ENCODE measurements around the gene SPON2. TPM values are rescaled to one million over a fixed set of nuclear protein-coding genes. Genes with fewer than 3 reads are reported as not detected.

Gene SPON2
- total RNA-seq, 2 experiments from 2014 or later, result 8.4 to 35.3 TPM

- POLR2A ChIA-PET, result no interaction called here
- Histone ChIP-seq H3K36me3 (ENCODE audit: insufficient read depth, low read length) (no peaks in the 10 kb centered on the region), H3K9me2 (ENCODE audit: insufficient read depth, low read length) (no peaks in the 10 kb centered on the region), H4K20me1 (ENCODE audit: insufficient read depth, low read length) (no peaks in the 10 kb centered on the region), H3K27ac (ENCODE audit: low read depth, low read length, poor library complexity, severe bottlenecking) (no peak overlapping the region), H3K4me2 (ENCODE audit: low read length) (no peak overlapping the region), H3K9me3 (ENCODE audit: low read length) (no peaks in the 10 kb centered on the region), H3K4me1 (ENCODE audit: insufficient read depth, low read length, poor library complexity, severe bottlenecking) (no peaks in the 10 kb centered on the region), H3K79me2 (ENCODE audit: insufficient read depth, low read depth, low read length) (no peaks in the 10 kb centered on the region), H2AFZ (ENCODE audit: low read length) (no peak overlapping the region), H3K4me3 (ENCODE audit: low read depth, low read length, poor library complexity, severe bottlenecking) (no peak overlapping the region)
- CTCF ChIA-PET (ENCODE audit: unreplicated experiment), result no interaction called here
- no peak for DNase-seq (ENCODE audit: low spot score)
- no TSS peak for BruUV-seq (replicated peaks)
- no peak for TF ChIP-seq EZH2phosphoT487 (IDR thresholded peaks at IDR 0.05; ENCODE audit: borderline replicate concordance, low read depth, low read length)
- TF ChIP-seq, protein P1, sequence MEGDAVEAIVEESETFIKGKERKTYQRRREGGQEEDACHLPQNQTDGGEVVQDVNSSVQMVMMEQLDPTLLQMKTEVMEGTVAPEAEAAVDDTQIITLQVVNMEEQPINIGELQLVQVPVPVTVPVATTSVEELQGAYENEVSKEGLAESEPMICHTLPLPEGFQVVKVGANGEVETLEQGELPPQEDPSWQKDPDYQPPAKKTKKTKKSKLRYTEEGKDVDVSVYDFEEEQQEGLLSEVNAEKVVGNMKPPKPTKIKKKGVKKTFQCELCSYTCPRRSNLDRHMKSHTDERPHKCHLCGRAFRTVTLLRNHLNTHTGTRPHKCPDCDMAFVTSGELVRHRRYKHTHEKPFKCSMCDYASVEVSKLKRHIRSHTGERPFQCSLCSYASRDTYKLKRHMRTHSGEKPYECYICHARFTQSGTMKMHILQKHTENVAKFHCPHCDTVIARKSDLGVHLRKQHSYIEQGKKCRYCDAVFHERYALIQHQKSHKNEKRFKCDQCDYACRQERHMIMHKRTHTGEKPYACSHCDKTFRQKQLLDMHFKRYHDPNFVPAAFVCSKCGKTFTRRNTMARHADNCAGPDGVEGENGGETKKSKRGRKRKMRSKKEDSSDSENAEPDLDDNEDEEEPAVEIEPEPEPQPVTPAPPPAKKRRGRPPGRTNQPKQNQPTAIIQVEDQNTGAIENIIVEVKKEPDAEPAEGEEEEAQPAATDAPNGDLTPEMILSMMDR (conservative IDR thresholded peaks at IDR 0.05; ENCODE audit: low read length), result no peak
- intact Hi-C loops (cut with micrococcal nuclease; ENCODE audit: unreplicated experiment), result no loop called here
Measured at GRCh38 chr4:1124818-1125217, 47.6 kb downstream of the SPON2 start.

- BruUV-seq (replicated peaks), result no TSS peak
- intact Hi-C loops (cut with micrococcal nuclease; ENCODE audit: unreplicated experiment), result no loop called here
- no peak for TF ChIP-seq EZH2phosphoT487 (IDR thresholded peaks at IDR 0.05; ENCODE audit: borderline replicate concordance, low read depth, low read length)
- H3K36me3 ChIP-seq (ENCODE audit: insufficient read depth, low read length), result no peaks in the 10 kb centered on the region
- H3K4me2 ChIP-seq (ENCODE audit: low read length), result no peak overlapping the region
- no peak overlapping the region for H3K27ac ChIP-seq (ENCODE audit: low read depth, low read length, poor library complexity, severe bottlenecking)
- H3K4me1 ChIP-seq (ENCODE audit: insufficient read depth, low read length, poor library complexity, severe bottlenecking), result no peaks in the 10 kb centered on the region
- H3K4me3 ChIP-seq (ENCODE audit: low read depth, low read length, poor library complexity, severe bottlenecking), result no peak overlapping the region
- no peaks in the 10 kb centered on the region for H4K20me1 ChIP-seq (ENCODE audit: insufficient read depth, low read length)
- no peaks in the 10 kb centered on the region for H3K9me2 ChIP-seq (ENCODE audit: insufficient read depth, low read length)
- POLR2A ChIA-PET, result no interaction called here
- H2AFZ ChIP-seq (ENCODE audit: low read length), result no peak overlapping the region
- DNase-seq (ENCODE audit: low spot score), result no peak
- H3K79me2 ChIP-seq (ENCODE audit: insufficient read depth, low read depth, low read length), result no peaks in the 10 kb centered on the region
- H3K9me3 ChIP-seq (ENCODE audit: low read length), result no peaks in the 10 kb centered on the region
- CTCF ChIA-PET (ENCODE audit: unreplicated experiment), result interaction anchor here (1.0 kb wide), 1 partner anchor 8 kb away, joined by 4 read pairs; no protein-coding TSS in a partner anchor
Measured at GRCh38 chr4:1122505-1122904, 49.9 kb downstream of the SPON2 start.

Small RNA genes within 50 kb of the gene (small RNA-seq; reads per million reads assigned to genes)
- not detected for gene RF00554

Other genes with a start within 250 kb of the SPON2 start
- gene GAK, start 240.3 kb downstream of the SPON2 start, total RNA-seq (2014; rRNA removed; shearing (Covaris generic)), result 77.5 and 86.1 TPM in 2 replicates
- 107 and 111 TPM in 2 replicates for gene GAK, start 240.3 kb downstream of the SPON2 start, total RNA-seq (2022)
- gene TMEM175, start 240.1 kb downstream of the SPON2 start, total RNA-seq (2014; rRNA removed; shearing (Covaris generic)), result 7.1 and 12.5 TPM in 2 replicates
- gene TMEM175, start 240.1 kb downstream of the SPON2 start, total RNA-seq (2022), result 31.9 and 33.1 TPM in 2 replicates
- gene DGKQ, start 199.0 kb downstream of the SPON2 start, total RNA-seq (2014; rRNA removed; shearing (Covaris generic)), result 8.6 and 11.3 TPM in 2 replicates
- gene DGKQ, start 199.0 kb downstream of the SPON2 start, total RNA-seq (2022), result 13.0 and 15.2 TPM in 2 replicates
- 9.3 and 15.7 TPM in 2 replicates for gene IDUA, start 185.5 kb downstream of the SPON2 start, total RNA-seq (2014; rRNA removed; shearing (Covaris generic))
- 10.4 and 12.3 TPM in 2 replicates for gene IDUA, start 185.5 kb downstream of the SPON2 start, total RNA-seq (2022)
- gene SLC26A1, start 179.2 kb downstream of the SPON2 start, total RNA-seq (2014; rRNA removed; shearing (Covaris generic)), result not detected in 2 replicates
- 0.30 TPM in 1 of 2 replicates, not detected in the other for gene SLC26A1, start 179.2 kb downstream of the SPON2 start, total RNA-seq (2022)
- 1.4 and 1.8 TPM in 2 replicates for gene FGFRL1, start 161.0 kb downstream of the SPON2 start, total RNA-seq (2014; rRNA removed; shearing (Covaris generic))
- 2.7 and 3.1 TPM in 2 replicates for gene FGFRL1, start 161.0 kb downstream of the SPON2 start, total RNA-seq (2022)
- not detected in 2 replicates for gene RNF212, start 59.0 kb downstream of the SPON2 start, total RNA-seq (2014; rRNA removed; shearing (Covaris generic))
- gene RNF212, start 59.0 kb downstream of the SPON2 start, total RNA-seq (2022), result not detected in 2 replicates
- 286 and 311 TPM in 2 replicates for gene CTBP1, start 76.5 kb upstream of the SPON2 start, total RNA-seq (2014; rRNA removed; shearing (Covaris generic))
- gene CTBP1, start 76.5 kb upstream of the SPON2 start, total RNA-seq (2022), result 228 and 238 TPM in 2 replicates
- gene MAEA, start 117.3 kb upstream of the SPON2 start, total RNA-seq (2014; rRNA removed; shearing (Covaris generic)), result 52.5 and 53.2 TPM in 2 replicates
- 59.3 and 64.2 TPM in 2 replicates for gene MAEA, start 117.3 kb upstream of the SPON2 start, total RNA-seq (2022)
- 13.2 and 17.9 TPM in 2 replicates for gene UVSSA, start 174.6 kb upstream of the SPON2 start, total RNA-seq (2014; rRNA removed; shearing (Covaris generic))
- 43.2 and 45.0 TPM in 2 replicates for gene UVSSA, start 174.6 kb upstream of the SPON2 start, total RNA-seq (2022)
- gene NKX1-1, start 233.9 kb upstream of the SPON2 start, total RNA-seq (2014; rRNA removed; shearing (Covaris generic)), result not detected in 2 replicates
- gene NKX1-1, start 233.9 kb upstream of the SPON2 start, total RNA-seq (2022), result not detected in 2 replicates